Astrocyte of the cerebellum (primary cell): ENCODE results near the gene GRHPR.
"Not testable (repeated sequence)": the region's sequence is repeated elsewhere in the genome, so short reads cannot be mapped to it uniquely, and the experiment has no call there.

Experiments
- DNase-seq: peaks from one replicate; pipeline ENCODE4 v3.0.0-alpha.2; 2011; ENCODE audit warnings: low read depth
- H3K4me3 ChIP-seq: 2 replicates; pipeline ENCODE4 v1.5.1; 2011; ENCODE audit warnings: mild to moderate bottlenecking, low read depth, low read length, moderate library complexity
- in situ Hi-C: cut with HindIII; loops from 2 replicates; pipeline ENCODE4 v1.10.0; 2017; ENCODE audit warnings: low sequenced_read_pairs
- TF ChIP-seq, protein P1 (sequence below): IDR thresholded peaks from 2 replicates; pipeline ENCODE4 v1.5.1; 2012; ENCODE audit warnings: low read length, low read depth, moderate library complexity, mild to moderate bottlenecking; ENCODE audit errors: missing control alignments

The GRHPR gene

DNA sequence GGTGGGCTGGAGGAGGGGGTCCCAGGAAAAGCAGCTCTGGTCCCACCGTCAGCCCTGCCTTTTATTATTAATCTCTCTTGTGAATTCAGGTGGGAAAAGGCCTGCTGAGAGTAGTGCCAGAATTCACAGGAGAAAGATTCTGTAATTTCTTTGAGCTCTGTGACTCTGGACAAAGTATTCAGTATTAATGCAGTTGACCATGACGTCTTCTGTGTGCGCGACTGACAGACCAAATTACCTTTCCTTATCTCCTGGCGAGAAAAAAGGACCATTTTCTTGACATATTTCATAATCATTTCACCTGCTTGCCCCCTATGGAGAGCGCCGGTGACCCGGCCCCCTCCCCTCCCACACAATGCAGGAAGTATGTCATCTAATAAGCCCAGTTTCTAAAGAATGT is 26.8 kb upstream of the GRHPR start:
- TF ChIP-seq, protein P1, sequence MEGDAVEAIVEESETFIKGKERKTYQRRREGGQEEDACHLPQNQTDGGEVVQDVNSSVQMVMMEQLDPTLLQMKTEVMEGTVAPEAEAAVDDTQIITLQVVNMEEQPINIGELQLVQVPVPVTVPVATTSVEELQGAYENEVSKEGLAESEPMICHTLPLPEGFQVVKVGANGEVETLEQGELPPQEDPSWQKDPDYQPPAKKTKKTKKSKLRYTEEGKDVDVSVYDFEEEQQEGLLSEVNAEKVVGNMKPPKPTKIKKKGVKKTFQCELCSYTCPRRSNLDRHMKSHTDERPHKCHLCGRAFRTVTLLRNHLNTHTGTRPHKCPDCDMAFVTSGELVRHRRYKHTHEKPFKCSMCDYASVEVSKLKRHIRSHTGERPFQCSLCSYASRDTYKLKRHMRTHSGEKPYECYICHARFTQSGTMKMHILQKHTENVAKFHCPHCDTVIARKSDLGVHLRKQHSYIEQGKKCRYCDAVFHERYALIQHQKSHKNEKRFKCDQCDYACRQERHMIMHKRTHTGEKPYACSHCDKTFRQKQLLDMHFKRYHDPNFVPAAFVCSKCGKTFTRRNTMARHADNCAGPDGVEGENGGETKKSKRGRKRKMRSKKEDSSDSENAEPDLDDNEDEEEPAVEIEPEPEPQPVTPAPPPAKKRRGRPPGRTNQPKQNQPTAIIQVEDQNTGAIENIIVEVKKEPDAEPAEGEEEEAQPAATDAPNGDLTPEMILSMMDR = no peak
- in situ Hi-C loops = no loop called here
- no peak overlapping the region for H3K4me3 ChIP-seq
- no peak for DNase-seq

DNA sequence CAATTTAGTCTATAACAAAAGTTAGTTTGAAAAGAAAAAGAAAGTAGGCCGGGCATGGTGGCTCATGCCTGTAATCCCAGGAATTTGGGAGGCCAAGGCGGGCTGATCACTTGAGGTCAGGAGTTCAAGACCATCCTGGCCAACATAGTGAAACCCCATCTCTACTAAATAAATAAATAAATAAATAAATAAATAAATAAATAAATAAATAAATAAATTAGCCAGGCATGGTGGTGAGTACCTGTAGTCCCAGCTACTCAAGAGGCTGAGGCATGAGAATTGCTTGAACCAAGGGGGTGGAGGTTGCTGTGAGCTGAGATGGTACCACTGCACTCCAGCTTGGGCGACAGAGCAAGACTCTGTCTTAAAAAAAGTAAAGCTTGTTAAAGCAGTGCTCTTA is 24.5 kb upstream of the GRHPR start:
- DNase-seq, H3K4me3 ChIP-seq, in situ Hi-C loops: not testable (repeated sequence)

DNA sequence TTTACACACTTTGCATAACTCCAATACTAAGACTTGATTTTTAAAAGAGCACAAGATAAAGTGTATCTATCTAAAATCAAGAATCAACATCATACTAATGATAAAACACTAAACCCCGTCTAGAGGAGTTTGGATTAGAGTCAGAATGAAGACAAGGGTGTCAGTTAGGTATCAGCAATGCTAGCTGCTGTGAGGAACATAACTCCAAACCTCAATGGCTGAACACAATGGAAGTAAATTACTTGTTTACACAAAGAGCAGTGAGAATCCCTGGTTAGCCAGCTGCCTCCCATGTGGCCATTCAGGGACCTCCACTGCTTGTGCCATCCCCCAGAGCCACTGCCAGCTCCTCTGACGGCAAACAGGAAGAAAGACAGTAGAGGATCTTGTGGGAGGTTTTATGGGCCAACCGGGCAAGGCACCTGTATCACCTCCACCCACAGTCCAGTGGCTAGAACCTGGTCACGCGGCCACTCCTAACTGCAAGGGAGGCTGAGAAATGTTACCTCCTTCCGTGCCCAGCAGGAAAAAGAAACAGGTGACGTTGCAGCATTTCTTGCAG is 24.0 kb upstream of the GRHPR start:
- H3K4me3 ChIP-seq = no peak overlapping the region
- TF ChIP-seq, protein P1 = no peak
- DNase-seq = no peak
- in situ Hi-C loops = no loop called here

DNA sequence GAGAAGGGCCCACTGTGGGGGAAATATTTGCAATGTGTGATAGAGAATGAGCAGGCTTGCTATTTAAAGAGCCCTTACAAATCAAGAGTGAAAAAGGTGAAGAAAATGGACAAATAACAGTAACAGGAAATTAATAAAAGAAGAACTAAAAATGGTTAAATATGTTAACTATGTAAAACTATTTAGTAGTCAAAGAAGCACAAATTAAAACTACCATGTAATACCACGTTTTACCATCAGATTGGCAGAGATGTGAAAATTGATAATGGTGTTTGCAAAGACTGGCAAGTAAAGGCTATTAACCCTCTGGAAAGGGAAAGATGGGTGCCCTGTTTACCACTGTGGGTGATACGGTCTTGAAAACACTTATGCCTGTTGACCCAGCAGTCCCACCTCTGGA is 23.2 kb upstream of the GRHPR start:
- no peak for DNase-seq
- H3K4me3 ChIP-seq = no peak overlapping the region
- TF ChIP-seq, protein P1 = no peak
- in situ Hi-C loops = no loop called here

DNA sequence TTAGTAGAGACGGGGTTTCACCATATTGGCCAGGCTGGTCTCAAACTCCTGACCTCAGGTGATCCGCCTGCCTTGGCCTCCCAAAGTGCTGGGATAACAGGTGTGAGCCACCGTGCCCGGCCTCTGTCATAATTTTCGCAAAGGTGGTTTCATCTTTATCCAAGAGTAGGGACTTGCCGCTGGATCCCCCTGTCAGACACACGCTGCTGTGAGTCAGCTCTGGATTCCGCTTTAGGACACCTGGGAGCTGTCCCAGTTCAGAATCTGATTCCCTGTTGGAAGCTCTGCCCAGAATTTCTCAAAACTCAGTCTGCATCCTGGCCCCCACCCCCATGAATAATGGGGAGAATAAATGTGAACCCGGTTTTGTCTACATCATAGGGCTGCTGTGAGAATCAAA is 17.9 kb upstream of the GRHPR start:
- TF ChIP-seq, protein P1 = no peak
- DNase-seq = no peak
- no peak overlapping the region for H3K4me3 ChIP-seq
- in situ Hi-C loops = no loop called here

DNA sequence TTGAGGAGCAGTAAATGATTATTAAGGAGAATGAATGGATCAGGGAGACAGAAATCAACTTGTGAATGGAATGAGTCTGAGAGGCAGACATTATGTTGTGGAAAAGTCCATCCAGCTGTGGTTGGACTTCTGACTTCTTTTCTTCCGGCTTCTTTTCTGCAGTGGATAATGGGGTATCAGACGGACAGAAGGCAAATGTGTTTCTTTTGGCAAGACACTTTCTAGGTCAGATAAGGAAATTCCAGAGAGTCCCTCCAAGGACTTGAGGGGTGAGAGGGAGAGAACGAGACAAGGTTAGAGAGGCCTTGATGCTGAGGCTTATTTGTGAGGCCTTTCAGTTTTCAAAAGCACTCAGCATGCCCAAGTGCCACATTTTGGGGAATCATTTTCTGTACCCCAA is 17.1 kb upstream of the GRHPR start:
- TF ChIP-seq, protein P1 = no peak
- in situ Hi-C loops = no loop called here
- no peak overlapping the region for H3K4me3 ChIP-seq
- DNase-seq = no peak

DNA sequence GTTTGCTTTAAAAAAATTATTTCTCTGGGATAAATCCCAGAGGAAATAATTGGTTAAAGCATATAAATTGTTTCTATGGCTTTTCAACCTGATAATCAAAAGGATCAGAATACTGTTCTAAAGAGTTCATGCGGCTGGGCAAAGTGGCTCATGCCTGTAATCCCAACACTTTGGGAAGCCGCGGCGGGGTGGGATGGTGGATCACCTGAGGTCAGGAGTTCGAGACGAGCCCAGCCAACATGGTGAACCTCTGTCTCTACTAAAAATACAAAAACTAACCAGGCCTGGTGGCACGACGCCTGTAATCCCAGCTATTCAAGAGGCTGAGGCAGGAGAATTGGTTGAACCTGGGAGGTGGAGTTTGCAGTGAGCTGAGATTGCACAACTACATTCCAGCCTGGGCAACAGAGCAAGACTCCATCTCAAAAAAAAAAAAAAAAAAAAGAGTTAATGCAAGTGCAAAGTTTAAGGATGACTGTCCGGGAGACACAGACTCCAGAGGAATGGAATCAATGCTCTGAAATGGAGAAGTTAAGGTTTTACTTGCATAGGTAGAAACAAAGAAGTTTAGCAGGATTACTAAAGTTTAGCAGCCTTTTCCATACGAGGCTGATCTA is 16.6 kb upstream of the GRHPR start:
- in situ Hi-C loops = no loop called here
- no peak overlapping the region for H3K4me3 ChIP-seq
- DNase-seq = no peak
- TF ChIP-seq, protein P1 = no peak
